ENCODE results near the gene TRAPPC6A. TPM values are rescaled to one million over a fixed set of nuclear protein-coding genes. Genes with fewer than 3 reads are reported as not detected.

TRAPPC6A gene
- total and polyA plus RNA-seq, 2 experiments from 2014 or later: 29.4 to 74.7 TPM

DNA sequence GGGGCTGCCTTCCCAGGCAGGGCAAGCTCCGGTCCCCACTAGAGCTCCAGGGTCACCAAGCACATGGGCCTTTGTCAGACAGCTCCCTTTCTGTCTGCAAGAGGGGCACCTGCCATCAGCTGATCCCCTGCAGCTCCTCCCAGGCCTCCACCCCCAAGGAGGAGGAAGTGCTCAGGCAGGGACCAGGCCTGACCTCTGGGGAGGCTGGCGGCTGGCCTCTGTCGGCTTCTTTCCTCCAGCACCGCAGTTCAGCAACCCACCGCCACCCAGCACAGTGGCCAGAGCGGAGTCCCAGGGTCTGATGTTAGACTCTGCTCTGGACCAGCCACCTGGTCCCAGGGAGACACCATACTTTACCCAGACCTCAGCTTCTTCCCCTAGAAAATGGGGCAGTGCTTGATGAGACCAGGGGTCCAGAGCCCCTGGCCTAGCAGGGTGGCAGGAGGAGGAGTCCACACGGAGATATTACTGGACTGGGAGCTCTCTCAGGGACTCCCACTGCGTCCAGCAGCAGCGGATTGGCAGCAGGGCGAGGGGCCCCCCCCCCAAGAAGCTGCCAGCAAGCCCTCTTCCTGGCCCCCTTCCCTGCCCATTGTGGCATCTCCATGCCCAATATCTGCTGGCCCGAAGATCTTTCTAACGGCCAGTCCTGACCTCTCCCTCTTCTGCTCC lies 41.4 kb downstream of the TRAPPC6A start:
- Histone ChIP-seq H3F3A (replicated peaks; ENCODE audit: low read depth) (no peaks in the 10 kb centered on the region), H3K4me3 (no peak overlapping the region), H4K20me1 (replicated peaks; ENCODE audit: insufficient read depth) (no peaks in the 10 kb centered on the region; the same call in 1 of the 2 replicates), H2AFZ (no peak overlapping the region), H3K27me3 (ENCODE audit: insufficient read depth) (no peaks in the 10 kb centered on the region), H3K27ac (ENCODE audit: low read depth) (peak overlapping the region; percentile 66; the same call in 1 of the 2 replicates), H3K4me1 (ENCODE audit: insufficient read depth) (peaks cover 15% of the 10 kb centered on the region; the same call in 1 of the 2 replicates), H3K9me2 (ENCODE audit: insufficient read depth) (no peaks in the 10 kb centered on the region), H3K36me3 (ENCODE audit: insufficient read depth) (no peaks in the 10 kb centered on the region), H3K4me2 (no peak overlapping the region), H3K79me2 (replicated peaks; ENCODE audit: insufficient read depth) (peaks cover 53% of the 10 kb centered on the region)
- Mint-ChIP-seq H3K27me3 (ENCODE audit: insufficient read depth, low read depth, poor library complexity) (peaks cover 12% of the 10 kb centered on the region), H3K9me3 (no peaks in the 10 kb centered on the region), H3K4me1 (peaks cover 32% of the 10 kb centered on the region), H3K27ac (peak overlapping the region; percentile 65), H3K36me3 (ENCODE audit: low read depth) (peaks cover 5% of the 10 kb centered on the region; the same call in 2 of the 3 replicates), H3K4me3 (no peak overlapping the region)
- ATAC-seq (peak; percentile 36), DNase-seq (ENCODE audit: low spot score) (no peak)
- TF ChIP-seq, protein P1, sequence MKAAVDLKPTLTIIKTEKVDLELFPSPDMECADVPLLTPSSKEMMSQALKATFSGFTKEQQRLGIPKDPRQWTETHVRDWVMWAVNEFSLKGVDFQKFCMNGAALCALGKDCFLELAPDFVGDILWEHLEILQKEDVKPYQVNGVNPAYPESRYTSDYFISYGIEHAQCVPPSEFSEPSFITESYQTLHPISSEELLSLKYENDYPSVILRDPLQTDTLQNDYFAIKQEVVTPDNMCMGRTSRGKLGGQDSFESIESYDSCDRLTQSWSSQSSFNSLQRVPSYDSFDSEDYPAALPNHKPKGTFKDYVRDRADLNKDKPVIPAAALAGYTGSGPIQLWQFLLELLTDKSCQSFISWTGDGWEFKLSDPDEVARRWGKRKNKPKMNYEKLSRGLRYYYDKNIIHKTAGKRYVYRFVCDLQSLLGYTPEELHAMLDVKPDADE (IDR thresholded peaks at IDR 0.05): no peak
- no peak for TF ChIP-seq EZH2 (IDR thresholded peaks at IDR 0.05; ENCODE audit: low read depth, unreplicated experiment)
- no peak for TF ChIP-seq EZH2phosphoT487 (IDR thresholded peaks at IDR 0.05; ENCODE audit: unreplicated experiment)
- no peak for TF ChIP-seq ZNF331 (CRISPR knock-in tag; IDR thresholded peaks at IDR 0.05; ENCODE audit: low read depth)
- TF ChIP-seq CREB1 (CRISPR knock-in tag; IDR thresholded peaks at IDR 0.05; ENCODE audit: low read depth): no peak
- TF ChIP-seq, protein P2, sequence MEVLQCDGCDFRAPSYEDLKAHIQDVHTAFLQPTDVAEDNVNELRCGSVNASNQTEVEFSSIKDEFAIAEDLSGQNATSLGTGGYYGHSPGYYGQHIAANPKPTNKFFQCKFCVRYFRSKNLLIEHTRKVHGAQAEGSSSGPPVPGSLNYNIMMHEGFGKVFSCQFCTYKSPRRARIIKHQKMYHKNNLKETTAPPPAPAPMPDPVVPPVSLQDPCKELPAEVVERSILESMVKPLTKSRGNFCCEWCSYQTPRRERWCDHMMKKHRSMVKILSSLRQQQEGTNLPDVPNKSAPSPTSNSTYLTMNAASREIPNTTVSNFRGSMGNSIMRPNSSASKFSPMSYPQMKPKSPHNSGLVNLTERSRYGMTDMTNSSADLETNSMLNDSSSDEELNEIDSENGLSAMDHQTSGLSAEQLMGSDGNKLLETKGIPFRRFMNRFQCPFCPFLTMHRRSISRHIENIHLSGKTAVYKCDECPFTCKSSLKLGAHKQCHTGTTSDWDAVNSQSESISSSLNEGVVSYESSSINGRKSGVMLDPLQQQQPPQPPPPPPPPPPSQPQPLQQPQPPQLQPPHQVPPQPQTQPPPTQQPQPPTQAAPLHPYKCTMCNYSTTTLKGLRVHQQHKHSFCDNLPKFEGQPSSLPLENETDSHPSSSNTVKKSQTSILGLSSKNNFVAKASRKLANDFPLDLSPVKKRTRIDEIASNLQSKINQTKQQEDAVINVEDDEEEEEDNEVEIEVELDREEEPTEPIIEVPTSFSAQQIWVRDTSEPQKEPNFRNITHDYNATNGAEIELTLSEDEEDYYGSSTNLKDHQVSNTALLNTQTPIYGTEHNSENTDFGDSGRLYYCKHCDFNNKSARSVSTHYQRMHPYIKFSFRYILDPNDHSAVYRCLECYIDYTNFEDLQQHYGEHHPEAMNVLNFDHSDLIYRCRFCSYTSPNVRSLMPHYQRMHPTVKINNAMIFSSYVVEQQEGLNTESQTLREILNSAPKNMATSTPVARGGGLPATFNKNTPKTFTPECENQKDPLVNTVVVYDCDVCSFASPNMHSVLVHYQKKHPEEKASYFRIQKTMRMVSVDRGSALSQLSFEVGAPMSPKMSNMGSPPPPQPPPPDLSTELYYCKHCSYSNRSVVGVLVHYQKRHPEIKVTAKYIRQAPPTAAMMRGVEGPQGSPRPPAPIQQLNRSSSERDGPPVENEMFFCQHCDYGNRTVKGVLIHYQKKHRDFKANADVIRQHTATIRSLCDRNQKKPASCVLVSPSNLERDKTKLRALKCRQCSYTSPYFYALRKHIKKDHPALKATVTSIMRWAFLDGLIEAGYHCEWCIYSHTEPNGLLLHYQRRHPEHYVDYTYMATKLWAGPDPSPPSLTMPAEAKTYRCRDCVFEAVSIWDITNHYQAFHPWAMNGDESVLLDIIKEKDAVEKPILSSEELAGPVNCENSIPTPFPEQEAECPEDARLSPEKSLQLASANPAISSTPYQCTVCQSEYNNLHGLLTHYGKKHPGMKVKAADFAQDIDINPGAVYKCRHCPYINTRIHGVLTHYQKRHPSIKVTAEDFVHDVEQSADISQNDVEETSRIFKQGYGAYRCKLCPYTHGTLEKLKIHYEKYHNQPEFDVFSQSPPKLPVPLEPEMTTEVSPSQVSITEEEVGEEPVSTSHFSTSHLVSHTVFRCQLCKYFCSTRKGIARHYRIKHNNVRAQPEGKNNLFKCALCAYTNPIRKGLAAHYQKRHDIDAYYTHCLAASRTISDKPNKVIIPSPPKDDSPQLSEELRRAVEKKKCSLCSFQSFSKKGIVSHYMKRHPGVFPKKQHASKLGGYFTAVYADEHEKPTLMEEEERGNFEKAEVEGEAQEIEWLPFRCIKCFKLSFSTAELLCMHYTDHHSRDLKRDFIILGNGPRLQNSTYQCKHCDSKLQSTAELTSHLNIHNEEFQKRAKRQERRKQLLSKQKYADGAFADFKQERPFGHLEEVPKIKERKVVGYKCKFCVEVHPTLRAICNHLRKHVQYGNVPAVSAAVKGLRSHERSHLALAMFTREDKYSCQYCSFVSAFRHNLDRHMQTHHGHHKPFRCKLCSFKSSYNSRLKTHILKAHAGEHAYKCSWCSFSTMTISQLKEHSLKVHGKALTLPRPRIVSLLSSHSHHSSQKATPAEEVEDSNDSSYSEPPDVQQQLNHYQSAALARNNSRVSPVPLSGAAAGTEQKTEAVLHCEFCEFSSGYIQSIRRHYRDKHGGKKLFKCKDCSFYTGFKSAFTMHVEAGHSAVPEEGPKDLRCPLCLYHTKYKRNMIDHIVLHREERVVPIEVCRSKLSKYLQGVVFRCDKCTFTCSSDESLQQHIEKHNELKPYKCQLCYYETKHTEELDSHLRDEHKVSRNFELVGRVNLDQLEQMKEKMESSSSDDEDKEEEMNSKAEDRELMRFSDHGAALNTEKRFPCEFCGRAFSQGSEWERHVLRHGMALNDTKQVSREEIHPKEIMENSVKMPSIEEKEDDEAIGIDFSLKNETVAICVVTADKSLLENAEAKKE (CRISPR knock-in tag; IDR thresholded peaks at IDR 0.05): no peak
- no peak for TF ChIP-seq JUNB (IDR thresholded peaks at IDR 0.05; ENCODE audit: unreplicated experiment)
- TF ChIP-seq REST (IDR thresholded peaks at IDR 0.05; ENCODE audit: unreplicated experiment): no peak
- TF ChIP-seq CTCF (conservative IDR thresholded peaks at IDR 0.05; ENCODE audit: low read depth in 2 of 2): no peak
- no peak for TF ChIP-seq ZNF114 (CRISPR knock-in tag; IDR thresholded peaks at IDR 0.05)
- TF ChIP-seq POLR2AphosphoS5 (IDR thresholded peaks at IDR 0.05; ENCODE audit: low read depth): no peak
- TF ChIP-seq NANOG (IDR thresholded peaks at IDR 0.05; ENCODE audit: borderline replicate concordance): no peak
- no peak for TF ChIP-seq STAT1 (IDR thresholded peaks at IDR 0.05; ENCODE audit: unreplicated experiment)
